GM21786 (cell line): Measurements from ENCODE around the gene ATP6V1C2.

Experiments used
- ATAC-seq: cut with Tn5 transposase; IDR thresholded peaks from one replicate; pipeline ENCODE4 v1.9.1; 2021; ENCODE audit not compliant: unreplicated experiment

ATP6V1C2 gene

DNA sequence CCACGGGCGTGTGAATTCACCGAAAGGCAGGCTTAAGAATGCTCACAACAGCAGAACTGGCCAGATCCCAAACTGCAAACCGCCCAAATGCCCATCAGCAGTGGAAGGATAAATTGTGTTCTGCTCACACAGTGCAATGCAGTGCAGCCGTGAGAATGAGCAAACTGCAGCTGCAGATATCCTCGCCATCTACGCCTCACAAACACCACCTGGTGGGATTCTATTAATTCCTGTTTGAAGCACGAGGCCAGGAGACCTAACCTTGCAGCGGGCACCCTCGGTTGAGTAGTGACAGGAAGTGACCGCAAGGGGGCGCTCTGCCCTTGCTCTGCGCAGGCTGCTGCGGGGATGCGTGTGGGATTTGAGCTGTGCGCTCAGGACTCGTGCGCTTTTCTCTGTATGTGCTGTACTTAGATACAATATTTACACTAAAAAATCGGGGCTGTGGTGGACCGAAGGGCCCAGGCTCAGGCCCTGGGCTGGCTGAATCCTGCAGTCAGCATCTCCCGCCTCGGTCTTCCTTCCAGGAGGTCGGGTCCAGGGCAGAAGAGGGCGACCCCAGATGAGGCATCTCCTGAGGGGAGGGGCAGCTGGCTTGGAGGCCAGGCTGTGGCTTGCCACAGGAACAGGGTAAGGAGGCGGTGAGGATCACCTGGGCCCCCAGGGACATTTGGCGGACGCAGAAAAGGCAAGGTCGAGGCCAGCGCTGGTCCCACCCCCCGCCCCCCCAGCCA is 110.9 kb downstream of the ATP6V1C2 start:
- peak; percentile 74 for ATAC-seq

DNA sequence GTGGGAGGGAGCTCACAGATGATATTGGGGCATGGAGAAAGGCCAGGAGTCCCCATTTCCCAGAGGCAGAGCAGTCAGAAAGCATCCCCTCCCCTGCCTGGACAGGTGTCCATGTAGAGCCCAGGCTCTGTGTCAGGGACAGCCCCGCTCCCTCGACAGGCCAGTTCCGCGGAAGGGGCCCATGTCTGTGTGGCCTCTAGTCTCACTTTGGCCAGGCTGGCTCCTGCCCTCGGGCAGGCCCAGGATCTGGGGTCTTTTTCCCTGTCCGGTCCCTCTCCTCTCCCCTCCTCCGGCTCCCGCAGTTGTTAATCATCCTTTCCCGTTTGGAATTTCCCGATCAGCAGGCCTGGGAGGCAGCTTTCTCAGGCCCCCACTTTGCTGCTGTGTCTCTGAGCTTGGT is 111.6 kb downstream of the ATP6V1C2 start:
- ATAC-seq: no peak

DNA sequence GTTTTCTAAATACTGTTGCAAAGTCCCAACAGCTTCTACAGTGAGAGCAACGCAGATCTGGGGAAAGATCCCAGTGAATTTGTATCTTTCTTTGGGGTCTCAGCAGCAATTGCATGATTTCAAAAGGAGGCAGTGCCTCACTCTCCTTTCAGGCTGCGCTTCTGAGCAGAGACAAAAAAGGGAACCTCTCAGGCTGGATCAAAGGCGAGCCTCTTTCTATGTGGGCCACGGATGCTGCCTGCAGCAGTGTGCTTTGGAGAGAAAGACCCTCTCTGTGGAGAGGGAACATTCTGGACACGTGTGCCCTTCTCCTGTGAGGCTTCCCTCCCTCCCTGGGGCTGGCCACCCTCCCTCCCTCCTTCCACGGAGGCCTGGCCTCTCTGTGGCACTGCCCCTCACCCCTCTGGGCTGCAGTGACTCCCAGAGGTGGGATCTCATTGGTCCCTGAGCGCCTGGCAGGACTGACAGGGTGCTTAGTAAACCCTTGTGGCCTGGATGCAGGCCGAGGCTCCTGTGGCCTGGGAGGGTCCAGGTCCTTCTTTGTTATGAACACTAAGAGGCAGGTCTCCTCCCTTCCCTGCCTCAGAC is 112.7 kb downstream of the ATP6V1C2 start:
- no peak for ATAC-seq
